ENCODE results near the gene SAP25. TPM values are rescaled to one million over a fixed set of nuclear protein-coding genes. Genes with fewer than 3 reads are reported as not detected.

SAP25 gene
- polyA plus RNA-seq, 3 donors: 67.2 TPM; not detected in 2

DNA sequence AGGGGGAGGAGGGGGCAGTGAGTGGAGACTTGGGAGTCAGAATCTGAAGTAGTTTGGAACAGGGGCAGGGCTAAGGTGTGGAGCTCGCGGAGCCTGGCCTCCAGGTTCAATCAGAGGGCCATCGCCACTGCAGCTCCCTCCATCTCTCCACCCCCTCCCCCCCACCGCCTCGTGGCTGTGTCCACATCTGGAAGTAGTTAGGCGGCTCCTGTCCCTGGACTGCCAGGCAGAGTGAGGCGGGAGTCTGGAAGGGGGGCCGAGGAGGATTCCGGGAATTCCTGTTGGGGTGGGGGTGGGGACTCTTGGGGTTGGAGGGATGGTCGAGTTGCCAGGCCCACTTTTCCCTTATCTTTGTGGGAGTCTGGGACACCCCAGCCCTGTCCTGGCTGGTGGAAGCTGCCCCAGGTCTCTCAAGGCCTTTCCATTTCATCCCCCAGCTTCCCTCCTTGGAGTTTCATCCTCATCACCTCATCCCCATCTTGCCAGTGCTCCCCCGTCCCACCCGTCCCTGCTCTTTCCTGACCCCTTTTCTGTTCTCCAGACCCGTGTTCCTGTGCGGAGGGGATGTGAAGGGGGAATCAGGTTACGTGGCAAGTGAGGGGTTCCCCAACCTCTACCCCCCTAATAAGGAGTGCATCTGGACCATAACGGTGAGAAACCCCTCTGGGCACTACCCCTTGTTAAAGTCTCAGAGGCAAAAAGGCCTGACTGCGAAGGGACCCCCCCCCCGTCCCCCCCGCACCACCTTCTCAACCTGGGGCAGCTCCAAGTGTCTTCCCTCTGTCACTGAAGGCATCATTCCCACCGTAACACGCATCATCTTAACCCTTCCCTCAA lies 29.4 kb upstream of the SAP25 start:
- Histone ChIP-seq H4K20me1 (ENCODE audit: insufficient read depth, low read length) (no peaks in the 10 kb centered on the region), H3K9ac (ENCODE audit: insufficient read depth, low read length, poor library complexity, severe bottlenecking) (no peak overlapping the region), H3K27me3 (ENCODE audit: control insufficient read depth in 2 of 2, insufficient read depth in 2 of 2, low read length in 2 of 2) (peaks cover 0 to 24% of the 10 kb centered on the region in 2 donors), H3K9me3 (replicated peaks in 1 of 2; ENCODE audit: control insufficient read depth in 1 of 2, insufficient read depth in 1 of 2, low read length in 2 of 2) (no peaks in the 10 kb centered on the region), H3K4me2 (replicated peaks; ENCODE audit: extremely low read depth, low read length, poor library complexity, severe bottlenecking) (peak overlapping the region; percentile 90), H3K4me3 (replicated peaks in 1 of 3; ENCODE audit: low read depth in 2 of 3, low read length in 3 of 3) (peak overlapping the region in 1 of 3 experiments; percentile 90), H3K36me3 (replicated peaks in 1 of 2; ENCODE audit: control insufficient read depth in 1 of 2, insufficient read depth in 2 of 2, low read length in 2 of 2) (no peaks in the 10 kb centered on the region), H2AFZ (ENCODE audit: insufficient read depth, low read depth, low read length, poor library complexity, severe bottlenecking) (peak overlapping the region; percentile 92), H3K4me1 (ENCODE audit: control insufficient read depth in 1 of 2, insufficient read depth in 2 of 2, low read length in 2 of 2) (peaks cover 24 to 26% of the 10 kb centered on the region in 2 donors), H3K27ac (ENCODE audit: low read depth in 1 of 2, low read length in 2 of 2) (no peak overlapping the region), H3K79me2 (ENCODE audit: insufficient read depth, low read length) (no peaks in the 10 kb centered on the region)
- TF ChIP-seq, protein P1, sequence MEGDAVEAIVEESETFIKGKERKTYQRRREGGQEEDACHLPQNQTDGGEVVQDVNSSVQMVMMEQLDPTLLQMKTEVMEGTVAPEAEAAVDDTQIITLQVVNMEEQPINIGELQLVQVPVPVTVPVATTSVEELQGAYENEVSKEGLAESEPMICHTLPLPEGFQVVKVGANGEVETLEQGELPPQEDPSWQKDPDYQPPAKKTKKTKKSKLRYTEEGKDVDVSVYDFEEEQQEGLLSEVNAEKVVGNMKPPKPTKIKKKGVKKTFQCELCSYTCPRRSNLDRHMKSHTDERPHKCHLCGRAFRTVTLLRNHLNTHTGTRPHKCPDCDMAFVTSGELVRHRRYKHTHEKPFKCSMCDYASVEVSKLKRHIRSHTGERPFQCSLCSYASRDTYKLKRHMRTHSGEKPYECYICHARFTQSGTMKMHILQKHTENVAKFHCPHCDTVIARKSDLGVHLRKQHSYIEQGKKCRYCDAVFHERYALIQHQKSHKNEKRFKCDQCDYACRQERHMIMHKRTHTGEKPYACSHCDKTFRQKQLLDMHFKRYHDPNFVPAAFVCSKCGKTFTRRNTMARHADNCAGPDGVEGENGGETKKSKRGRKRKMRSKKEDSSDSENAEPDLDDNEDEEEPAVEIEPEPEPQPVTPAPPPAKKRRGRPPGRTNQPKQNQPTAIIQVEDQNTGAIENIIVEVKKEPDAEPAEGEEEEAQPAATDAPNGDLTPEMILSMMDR (IDR thresholded peaks at IDR 0.05): no peak
- no peak for DNase-seq
- intact Hi-C loops (cut with micrococcal nuclease): no loop called here
- WGBS (ENCODE audit: insufficient coverage): 86% methylated on average over 3 of the region's 21 CpGs
- peak overlapping the region in 1 of 2 donors; percentile 20 for H3K4me3 Mint-ChIP-seq
- H3K36me3 Mint-ChIP-seq: peaks cover 0 to 4% of the 10 kb centered on the region in 2 donors
- H3K9me3 Mint-ChIP-seq: peaks cover 0 to 5% (median 0%) of the 10 kb centered on the region in 7 donors
- peaks cover 20 to 42% (median 39%) of the 10 kb centered on the region in 3 donors for H3K27me3 Mint-ChIP-seq (ENCODE audit: low read depth in 3 of 3)
- peaks cover 21% of the 10 kb centered on the region for H3K4me1 Mint-ChIP-seq
- H3K27ac Mint-ChIP-seq: no peak overlapping the region

DNA sequence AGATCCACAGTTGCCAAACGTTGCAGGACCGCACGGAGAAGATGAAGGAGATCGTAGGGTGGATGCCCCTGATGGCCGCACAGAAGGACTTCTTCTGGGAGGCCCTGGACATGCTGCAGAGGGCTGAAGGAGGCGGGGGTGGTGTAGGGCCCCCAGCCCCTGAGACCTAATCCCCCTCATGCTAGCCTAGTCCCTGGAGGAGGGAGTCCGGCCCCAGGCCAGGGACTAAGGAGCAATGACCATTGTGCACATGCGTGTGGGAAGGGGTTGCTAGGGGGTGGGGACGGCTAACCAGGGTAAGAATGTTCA lies 27.0 kb upstream of the SAP25 start:
- Mint-ChIP-seq H3K27ac (no peak overlapping the region), H3K36me3 (peaks cover 0 to under 1% of the 10 kb centered on the region in 2 donors), H3K9me3 (peaks cover 0 to 5% (median 0%) of the 10 kb centered on the region in 7 donors), H3K27me3 (ENCODE audit: low read depth in 3 of 3) (peaks cover 15 to 26% (median 23%) of the 10 kb centered on the region in 3 donors), H3K4me3 (no peak overlapping the region), H3K4me1 (peaks cover 17% of the 10 kb centered on the region)
- Histone ChIP-seq H3K27ac (ENCODE audit: low read depth in 1 of 2, low read length in 2 of 2) (no peak overlapping the region), H3K36me3 (replicated peaks in 1 of 2; ENCODE audit: control insufficient read depth in 1 of 2, insufficient read depth in 2 of 2, low read length in 2 of 2) (no peaks in the 10 kb centered on the region), H3K4me2 (replicated peaks; ENCODE audit: extremely low read depth, low read length, poor library complexity, severe bottlenecking) (no peak overlapping the region), H4K20me1 (ENCODE audit: insufficient read depth, low read length) (no peaks in the 10 kb centered on the region), H3K9me3 (replicated peaks in 1 of 2; ENCODE audit: control insufficient read depth in 1 of 2, insufficient read depth in 1 of 2, low read length in 2 of 2) (no peaks in the 10 kb centered on the region), H3K4me3 (replicated peaks in 1 of 3; ENCODE audit: low read depth in 2 of 3, low read length in 3 of 3) (no peak overlapping the region), H2AFZ (ENCODE audit: insufficient read depth, low read depth, low read length, poor library complexity, severe bottlenecking) (no peak overlapping the region), H3K27me3 (ENCODE audit: control insufficient read depth in 2 of 2, insufficient read depth in 2 of 2, low read length in 2 of 2) (peaks cover 0 to 15% of the 10 kb centered on the region in 2 donors), H3K9ac (ENCODE audit: insufficient read depth, low read length, poor library complexity, severe bottlenecking) (no peak overlapping the region), H3K4me1 (ENCODE audit: control insufficient read depth in 1 of 2, insufficient read depth in 2 of 2, low read length in 2 of 2) (peaks cover 20 to 22% of the 10 kb centered on the region in 2 donors), H3K79me2 (ENCODE audit: insufficient read depth, low read length) (no peaks in the 10 kb centered on the region)
- intact Hi-C loops (cut with micrococcal nuclease): no loop called here
- no peak for DNase-seq
- 98% methylated on average over 7 of the region's 9 CpGs for WGBS (ENCODE audit: insufficient coverage)
- TF ChIP-seq, protein P1 (IDR thresholded peaks at IDR 0.05): no peak

Data from CD14-positive monocyte (primary cell).